ENCODE results near the gene NPPA. TPM values are rescaled to one million over a fixed set of nuclear protein-coding genes. Genes with fewer than 3 reads are reported as not detected.

Gene NPPA
- total RNA-seq, 4 donors from 2014 or later: not detected

DNA sequence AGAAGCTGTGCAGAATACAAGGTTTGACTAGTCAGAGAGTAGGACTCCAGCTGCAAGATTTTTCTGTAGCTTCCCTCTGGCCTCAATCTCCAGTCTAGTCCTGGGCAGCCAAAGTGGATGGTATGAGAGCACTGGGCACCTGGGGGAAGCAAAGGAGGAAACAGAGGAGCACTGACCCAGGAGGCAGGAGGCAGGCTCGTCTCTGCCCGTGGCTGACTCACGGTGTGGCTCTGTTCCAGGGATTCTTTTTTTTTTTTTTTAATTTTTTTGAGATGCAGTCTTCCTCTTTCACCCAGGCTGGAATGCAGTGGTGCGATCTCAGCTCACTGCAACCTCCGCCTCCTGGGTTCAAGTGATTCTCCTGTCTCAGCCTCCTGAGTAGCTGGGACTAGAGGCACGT is 15.3 kb upstream of the NPPA start:
- peaks cover 45% of the 10 kb centered on the region for H3K27me3 ChIP-seq

DNA sequence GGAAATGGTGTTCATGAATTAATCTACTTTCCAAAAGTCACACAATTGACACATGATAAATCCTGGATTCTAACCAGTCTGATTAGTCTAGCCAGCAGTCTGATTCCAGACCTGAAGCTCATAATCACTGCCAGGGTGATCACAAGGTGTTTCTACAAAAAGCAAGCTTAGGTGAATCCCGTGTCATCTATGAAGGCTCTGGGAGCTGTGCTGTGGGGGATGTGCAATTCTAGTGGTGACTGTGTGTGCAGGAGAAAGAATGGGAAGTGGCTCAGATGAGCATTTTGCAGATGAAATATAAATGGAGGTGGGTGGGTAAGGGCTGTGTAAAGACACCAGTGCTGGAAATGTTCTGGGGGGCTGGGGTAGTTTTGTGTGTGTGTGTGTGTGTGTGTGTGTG is 13.0 kb upstream of the NPPA start:
- H3K9me3 ChIP-seq: no peaks in the 10 kb centered on the region
- H3K4me1 ChIP-seq: peaks cover 8% of the 10 kb centered on the region
- TF ChIP-seq POLR2A (IDR thresholded peaks at IDR 0.05) (no peak), POLR2AphosphoS5 (IDR thresholded peaks at IDR 0.05) (no peak), EP300 (IDR thresholded peaks at IDR 0.05) (no peak)
- TF ChIP-seq, protein P1, sequence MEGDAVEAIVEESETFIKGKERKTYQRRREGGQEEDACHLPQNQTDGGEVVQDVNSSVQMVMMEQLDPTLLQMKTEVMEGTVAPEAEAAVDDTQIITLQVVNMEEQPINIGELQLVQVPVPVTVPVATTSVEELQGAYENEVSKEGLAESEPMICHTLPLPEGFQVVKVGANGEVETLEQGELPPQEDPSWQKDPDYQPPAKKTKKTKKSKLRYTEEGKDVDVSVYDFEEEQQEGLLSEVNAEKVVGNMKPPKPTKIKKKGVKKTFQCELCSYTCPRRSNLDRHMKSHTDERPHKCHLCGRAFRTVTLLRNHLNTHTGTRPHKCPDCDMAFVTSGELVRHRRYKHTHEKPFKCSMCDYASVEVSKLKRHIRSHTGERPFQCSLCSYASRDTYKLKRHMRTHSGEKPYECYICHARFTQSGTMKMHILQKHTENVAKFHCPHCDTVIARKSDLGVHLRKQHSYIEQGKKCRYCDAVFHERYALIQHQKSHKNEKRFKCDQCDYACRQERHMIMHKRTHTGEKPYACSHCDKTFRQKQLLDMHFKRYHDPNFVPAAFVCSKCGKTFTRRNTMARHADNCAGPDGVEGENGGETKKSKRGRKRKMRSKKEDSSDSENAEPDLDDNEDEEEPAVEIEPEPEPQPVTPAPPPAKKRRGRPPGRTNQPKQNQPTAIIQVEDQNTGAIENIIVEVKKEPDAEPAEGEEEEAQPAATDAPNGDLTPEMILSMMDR (IDR thresholded peaks at IDR 0.05): no peak
- no peaks in the 10 kb centered on the region for H3K36me3 ChIP-seq
- 59% methylated on average over 1 of the region's 1 CpG for WGBS
- DNase-seq (ENCODE audit: low spot score in 2 of 2): no peak
- H3K4me3 ChIP-seq: no peak overlapping the region
- no peak overlapping the region for H3K27ac ChIP-seq
- peaks cover 63% of the 10 kb centered on the region for H3K27me3 ChIP-seq

More for the DNA sequence above, 15.3 kb upstream of the NPPA start:
- 32% methylated on average over 6 of the region's 6 CpGs for WGBS
- no peak for TF ChIP-seq POLR2AphosphoS5 (IDR thresholded peaks at IDR 0.05)
- H3K4me3 ChIP-seq: no peak overlapping the region
- DNase-seq (ENCODE audit: low spot score in 2 of 2): no peak
- peaks cover 8% of the 10 kb centered on the region for H3K4me1 ChIP-seq
- H3K9me3 ChIP-seq: no peaks in the 10 kb centered on the region
- no peaks in the 10 kb centered on the region for H3K36me3 ChIP-seq
- H3K27ac ChIP-seq: no peak overlapping the region

DNA sequence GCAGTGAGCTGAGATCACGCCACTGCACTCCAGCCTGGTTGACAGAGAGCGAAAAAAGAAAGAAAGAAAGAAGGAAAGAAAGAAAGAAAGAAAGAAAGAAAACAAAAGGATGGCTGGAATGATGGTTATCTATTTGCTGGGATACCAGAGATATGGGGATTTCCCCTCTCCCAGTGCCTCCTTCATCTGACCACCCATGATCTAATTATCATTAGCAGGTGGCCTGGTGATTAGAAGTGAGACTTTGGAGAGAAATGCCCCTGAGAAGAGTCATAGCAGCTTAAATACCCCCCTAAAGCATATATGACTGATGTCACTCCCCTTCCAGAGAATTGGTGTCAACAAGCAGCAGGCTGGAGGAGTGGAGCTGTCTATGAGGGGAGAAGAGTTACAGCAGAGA is 12.5 kb upstream of the NPPA start:
- Histone ChIP-seq H3K36me3 (no peaks in the 10 kb centered on the region), H3K27me3 (peaks cover 63% of the 10 kb centered on the region), H3K27ac (no peak overlapping the region), H3K9me3 (no peaks in the 10 kb centered on the region), H3K4me3 (no peak overlapping the region), H3K4me1 (peaks cover 8% of the 10 kb centered on the region)
- TF ChIP-seq, protein P1 (IDR thresholded peaks at IDR 0.05): no peak
- TF ChIP-seq EP300 (IDR thresholded peaks at IDR 0.05) (no peak), POLR2A (IDR thresholded peaks at IDR 0.05) (no peak), POLR2AphosphoS5 (IDR thresholded peaks at IDR 0.05) (no peak)
- no peak for DNase-seq (ENCODE audit: low spot score in 2 of 2)
- 73% methylated on average over 2 of the region's 2 CpGs for WGBS

DNA sequence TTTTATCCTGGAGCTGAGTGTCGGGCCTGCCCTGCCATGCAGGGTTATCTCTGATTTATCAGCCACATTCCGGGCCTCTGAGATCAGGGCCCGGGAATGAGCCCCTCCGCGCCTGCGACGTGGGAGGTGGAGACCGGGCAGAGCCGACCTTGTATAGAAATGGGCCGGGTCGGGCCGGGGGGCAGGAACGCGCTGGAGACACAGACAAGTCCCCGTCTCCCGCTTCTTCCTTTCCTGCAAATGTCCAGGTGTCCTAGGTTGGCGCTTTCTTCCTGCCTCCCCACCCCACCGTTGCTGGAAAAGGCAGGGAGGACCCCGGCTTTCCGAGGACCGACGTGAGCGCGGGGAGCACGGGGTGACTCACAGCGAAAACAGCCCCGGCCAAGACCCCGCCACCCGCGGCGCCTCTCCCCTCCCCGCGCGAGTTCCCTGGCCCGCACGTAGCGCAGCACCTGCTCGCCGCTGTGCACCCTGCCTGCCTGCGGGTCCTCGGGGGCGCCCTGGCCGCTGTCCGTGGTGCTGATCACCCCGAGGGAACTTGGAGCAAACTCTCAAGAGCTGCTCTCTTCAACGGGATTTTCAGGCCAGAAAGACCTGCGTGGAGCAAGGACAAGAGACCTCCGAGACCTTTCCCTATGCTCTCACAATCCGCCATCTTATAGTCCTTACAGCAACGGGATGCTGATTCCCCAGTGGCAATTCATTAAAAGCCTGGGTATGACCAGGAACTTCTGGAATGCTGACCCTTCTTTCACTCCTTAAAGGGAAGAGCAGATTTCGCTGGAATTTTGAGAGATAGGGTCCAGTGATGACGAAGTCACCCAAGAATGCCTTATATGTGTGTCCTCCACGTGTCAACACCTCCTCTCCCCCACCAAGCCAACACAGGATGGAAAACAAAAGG is 11.6 kb upstream of the NPPA start:
- no peak for DNase-seq (ENCODE audit: low spot score in 2 of 2)
- TF ChIP-seq, protein P1 (IDR thresholded peaks at IDR 0.05): no peak
- TF ChIP-seq EP300 (IDR thresholded peaks at IDR 0.05) (no peak), POLR2A (IDR thresholded peaks at IDR 0.05) (no peak), POLR2AphosphoS5 (IDR thresholded peaks at IDR 0.05) (no peak)
- no peak overlapping the region for H3K4me3 ChIP-seq
- peaks cover 63% of the 10 kb centered on the region for H3K27me3 ChIP-seq
- H3K27ac ChIP-seq: no peak overlapping the region
- no peaks in the 10 kb centered on the region for H3K9me3 ChIP-seq
- H3K4me1 ChIP-seq: peaks cover 8% of the 10 kb centered on the region
- WGBS: 9% methylated on average over 8 of the region's 53 CpGs
- no peaks in the 10 kb centered on the region for H3K36me3 ChIP-seq

DNA sequence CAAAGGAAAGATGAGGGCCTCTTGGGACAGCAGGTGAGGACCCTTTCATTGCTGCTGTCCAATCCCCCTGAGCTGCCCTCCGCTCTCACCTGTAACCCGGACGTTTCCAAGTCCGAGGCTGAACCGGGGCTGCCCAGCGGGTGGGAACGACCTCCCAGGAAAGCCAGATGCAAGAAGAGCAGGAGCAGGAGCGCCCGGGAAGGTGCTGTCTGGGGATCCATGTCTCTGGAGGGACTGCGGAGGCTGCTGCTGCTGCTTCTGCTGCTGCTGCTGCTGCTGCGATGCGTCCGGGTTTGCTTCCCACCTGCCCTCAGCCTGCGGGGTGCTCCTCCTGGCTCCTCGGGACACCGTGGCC is 11.0 kb upstream of the NPPA start, which contains the start of gene NPPB:
TSS of gene NPPB (minus strand) at position 333 of the 355 bp plus-strand sequence. CDS start at position 221, 112 bp downstream.
- 31% methylated on average over 9 of the region's 16 CpGs for WGBS
- DNase-seq (ENCODE audit: low spot score in 2 of 2): no peak
- no peaks in the 10 kb centered on the region for H3K36me3 ChIP-seq
- H3K27ac ChIP-seq: no peak within 1 kb of the TSS
- no peak for TF ChIP-seq POLR2AphosphoS5 (IDR thresholded peaks at IDR 0.05)
- TF ChIP-seq, protein P1 (IDR thresholded peaks at IDR 0.05): no peak
- no peak for TF ChIP-seq POLR2A (IDR thresholded peaks at IDR 0.05)
- TF ChIP-seq EP300 (IDR thresholded peaks at IDR 0.05): no peak
- H3K9me3 ChIP-seq: no peaks in the 10 kb centered on the region
- peaks cover 8% of the 10 kb centered on the region for H3K4me1 ChIP-seq
- peaks cover 63% of the 10 kb centered on the region for H3K27me3 ChIP-seq
- no peak within 1 kb of the TSS for H3K4me3 ChIP-seq

Measured in suprapubic skin (tissue), 4 donors.